HEK293 (cell line): Measurements from ENCODE around the gene TMEM151B.

Source experiments
- CTCF ChIP-seq: fragments of 450-650 bp; formaldehyde crosslinking; IDR thresholded peaks from 2 replicates; pipeline ENCODE4 v1.5.1; 2016; ENCODE audit warnings: missing biosample characterization, missing genetic modification characterization
- REST ChIP-seq: fragments of 450-650 bp; formaldehyde crosslinking; IDR thresholded peaks from 2 replicates; pipeline ENCODE4 v1.5.1; 2016; ENCODE audit warnings: missing biosample characterization, missing genetic modification characterization
- SETDB1 ChIP-seq: IDR thresholded peaks from one replicate; pipeline ENCODE4 v1.6.1; 2017; ENCODE audit warnings: mild to moderate bottlenecking, low read length, moderate library complexity, mixed read lengths; ENCODE audit not compliant: insufficient read length
- SP2 ChIP-seq: fragments of 450-650 bp; formaldehyde crosslinking; IDR thresholded peaks from 2 replicates; pipeline ENCODE4 v1.5.1; 2016; ENCODE audit warnings: missing biosample characterization, missing genetic modification characterization
- YY1 ChIP-seq: fragments of 450-650 bp; formaldehyde crosslinking; IDR thresholded peaks from 2 replicates; pipeline ENCODE4 v1.5.1; 2018; ENCODE audit warnings: missing biosample characterization, missing genetic modification characterization
- ZNF18 ChIP-seq: fragments of 450-650 bp; formaldehyde crosslinking; IDR thresholded peaks from 2 replicates; pipeline ENCODE4 v1.5.1; 2016; ENCODE audit warnings: missing biosample characterization, missing genetic modification characterization
- ZNF248 ChIP-seq: fragments of 450-650 bp; formaldehyde crosslinking; IDR thresholded peaks from 2 replicates; pipeline ENCODE4 v1.5.1; 2017; ENCODE audit warnings: missing biosample characterization, missing genetic modification characterization
- ZNF274 ChIP-seq, 2 experiments: fragments of 200-500 bp in 1 of 2; fragments of 450-650 bp in 1 of 2; sonication (Bioruptor generic) in 1 of 2; formaldehyde crosslinking in 1 of 2; IDR thresholded peaks; 2 replicates each; pipeline versions ENCODE4 v1.5.1 to v1.6.1; 2014 to 2016; ENCODE audit warnings: borderline replicate concordance in 1 of 2, inconsistent platforms in 1 of 2, low read length in 1 of 2, missing biosample characterization in 1 of 2, missing genetic modification characterization in 1 of 2
- ZSCAN18 ChIP-seq: fragments of 450-650 bp; formaldehyde crosslinking; IDR thresholded peaks from 2 replicates; pipeline ENCODE4 v1.5.1; 2016; ENCODE audit warnings: missing biosample characterization, missing genetic modification characterization

- no peak for TF ChIP-seq SETDB1
- TF ChIP-seq ZNF18 = no peak
- no peak for TF ChIP-seq SP2 (tag by site-specific recombination)
- TF ChIP-seq CTCF (tag by site-specific recombination) = no peak
- no peak for TF ChIP-seq ZNF274 (IDR thresholded peaks at IDR 0.05; ENCODE audit: low read length)
- no peak for TF ChIP-seq ZNF274 (tag by site-specific recombination; IDR thresholded peaks at IDR 0.05; ENCODE audit: borderline replicate concordance)
- no peak for TF ChIP-seq REST
- TF ChIP-seq YY1 = no peak
- TF ChIP-seq ZSCAN18 (tag by site-specific recombination) = no peak
- no peak for TF ChIP-seq ZNF248 (tag by site-specific recombination)
Observed at GRCh38 chr6:44316481-44316880, 46.2 kb downstream of the TMEM151B start.
